IMR-90 (cell line): Measurements from ENCODE around the gene SAP30BP. TPM values are rescaled to one million over a fixed set of nuclear protein-coding genes. Genes with fewer than 3 reads are reported as not detected.
A peak's percentile ranks its signal among the peaks of the same experiment; 100 is the strongest.

ENCODE experiments used
- ATAC-seq: fragments of 200-7000 bp; cut with Tn5 transposase; 2 replicates; pipeline ENCODE4 v1.9.1; 2020; ENCODE audit warnings: low read depth, mild to moderate bottlenecking, moderate library complexity
- BruUV-seq: library from RNA; stranded (reverse); fragments of 400-500 nt; replicated peaks from 2 replicates; lab custom pipeline; 2021; lab: Mats Ljungman, UMichigan
- CTCF ChIA-PET: fragments of 300-600 bp; formaldehyde crosslinking; extraction: SDS; loops from one replicate; lab custom pipeline; 2021; ENCODE audit warnings: antibody characterized with exemption; lab: Yijun Ruan, JAX
- POLR2A ChIA-PET: fragments of 300-600 bp; sonication (Branson Sonifier 250); formaldehyde crosslinking; loops from one replicate; lab custom pipeline; 2022; ENCODE audit warnings: antibody characterized with exemption; ENCODE audit not compliant: unreplicated experiment; lab: Charles Lee
- DNase-seq: peaks from one replicate; pipeline ENCODE4 v3.0.0; 2013
- H2AFZ ChIP-seq: replicated peaks from 2 replicates; pipeline ENCODE3; 2013; ENCODE audit warnings: low read length, mild to moderate bottlenecking; ENCODE audit not compliant: poor library complexity
- H2AK5ac ChIP-seq: 2 replicates; pipeline ENCODE4 v1.6.1; 2013; ENCODE audit warnings: low read depth, low read length, inconsistent platforms
- H2AK9ac ChIP-seq: replicated peaks from 2 replicates; pipeline ENCODE3; 2013; ENCODE audit warnings: mild to moderate bottlenecking, low read depth, low read length, moderate library complexity; ENCODE audit not compliant: poor library complexity
- H2BK120ac ChIP-seq: 2 replicates; pipeline ENCODE4 v1.6.1; 2013; ENCODE audit warnings: low read depth, low read length, inconsistent platforms
- H2BK15ac ChIP-seq: 3 replicates; pipeline ENCODE4 v1.6.1; 2013; ENCODE audit warnings: low read depth, low read length, inconsistent platforms
- H2BK20ac ChIP-seq: 2 replicates; pipeline ENCODE4 v1.6.1; 2013; ENCODE audit warnings: low read depth, mild to moderate bottlenecking, inconsistent platforms, low read length, moderate library complexity
- H2BK5ac ChIP-seq: 2 replicates; pipeline ENCODE4 v1.6.1; 2013; ENCODE audit warnings: mild to moderate bottlenecking, low read depth, low read length, inconsistent platforms; ENCODE audit not compliant: poor library complexity, severe bottlenecking
- H3K14ac ChIP-seq: replicated peaks from 2 replicates; pipeline ENCODE4 v1.6.1; 2013; ENCODE audit warnings: low read depth, low read length, inconsistent platforms
- H3K18ac ChIP-seq: 2 replicates; pipeline ENCODE4 v1.6.1; 2013; ENCODE audit warnings: low read depth, low read length, control low read depth
- H3K23ac ChIP-seq: 2 replicates; pipeline ENCODE4 v1.6.1; 2013; ENCODE audit warnings: low read depth, low read length, inconsistent platforms
- H3K27ac ChIP-seq: 2 replicates; pipeline ENCODE4 v1.5.1; 2013; ENCODE audit warnings: mild to moderate bottlenecking, control low read depth, low read length; ENCODE audit not compliant: insufficient read depth
- H3K27me3 ChIP-seq: 2 replicates; pipeline ENCODE4 v1.6.1; 2013; ENCODE audit warnings: low read length; ENCODE audit not compliant: control insufficient read depth, insufficient read depth
- H3K36me3 ChIP-seq: 2 replicates; pipeline ENCODE4 v1.6.1; 2013; ENCODE audit warnings: low read length, mixed read lengths; ENCODE audit not compliant: control insufficient read depth, insufficient read depth
- H3K4ac ChIP-seq: 2 replicates; pipeline ENCODE4 v1.6.1; 2013; ENCODE audit warnings: low read depth, low read length, inconsistent platforms
- H3K4me1 ChIP-seq: 2 replicates; pipeline ENCODE4 v1.6.1; 2013; ENCODE audit warnings: low read length, mixed read lengths; ENCODE audit not compliant: control insufficient read depth, insufficient read depth
- H3K4me2 ChIP-seq: 2 replicates; pipeline ENCODE4 v1.6.1; 2013; ENCODE audit warnings: low read depth, mild to moderate bottlenecking, control low read depth, low read length, moderate library complexity
- H3K4me3 ChIP-seq: 2 replicates; pipeline ENCODE4 v1.5.1; 2013; ENCODE audit warnings: low read depth, mild to moderate bottlenecking, control low read depth, low read length, moderate library complexity; ENCODE audit not compliant: insufficient read depth
- H3K56ac ChIP-seq: 2 replicates; pipeline ENCODE4 v1.6.1; 2013; ENCODE audit warnings: low read length, inconsistent platforms; ENCODE audit not compliant: insufficient read depth; ENCODE audit errors: extremely low read depth
- H3K79me1 ChIP-seq, 2 experiments: 2 replicates each; pipeline ENCODE4 v1.6.1; 2013; ENCODE audit warnings: low read length in 2 of 2, inconsistent platforms in 1 of 2, low read depth in 1 of 2
- H3K9ac ChIP-seq: 2 replicates; pipeline ENCODE4 v1.6.1; 2013; ENCODE audit warnings: low read depth, low read length, control low read depth
- H3K9me1 ChIP-seq: 2 replicates; pipeline ENCODE4 v1.6.1; 2013; ENCODE audit warnings: low read length, inconsistent platforms; ENCODE audit not compliant: insufficient read depth
- H3K9me3 ChIP-seq: 2 replicates; pipeline ENCODE4 v1.6.1; 2013; ENCODE audit warnings: low read length; ENCODE audit not compliant: control insufficient read depth, insufficient read depth
- H4K20me1 ChIP-seq: 2 replicates; pipeline ENCODE4 v1.6.1; 2013; ENCODE audit warnings: low read length, inconsistent platforms; ENCODE audit not compliant: insufficient read depth
- H4K5ac ChIP-seq: 2 replicates; pipeline ENCODE4 v1.6.1; 2013; ENCODE audit warnings: mild to moderate bottlenecking, low read depth, low read length, control low read depth
- H4K8ac ChIP-seq, 2 experiments: 2 replicates each; pipeline ENCODE4 v1.6.1; 2013; ENCODE audit warnings: low read depth in 2 of 2, low read length in 2 of 2, control low read depth in 1 of 2, inconsistent platforms in 1 of 2
- H4K91ac ChIP-seq: 2 replicates; pipeline ENCODE4 v1.6.1; 2013; ENCODE audit warnings: low read depth, low read length, inconsistent platforms; ENCODE audit not compliant: insufficient read depth
- SMC3 ChIP-seq: fragments of 150-350 bp; IDR thresholded peaks from 2 replicates; pipeline ENCODE4 v1.6.1; 2016; ENCODE audit warnings: low read depth, mild to moderate bottlenecking, antibody characterized with exemption, low read length, moderate library complexity
- WGBS, 2 experiments: methylation state at CpG; one replicate each; pipeline versions ENCODE4 v1.1.5 to v1.1.7; 2013; ENCODE audit warnings: missing lambda C conversion rate in 2 of 2; ENCODE audit not compliant: insufficient read length in 1 of 2; ENCODE audit errors: extremely low coverage in 2 of 2; 5-methylcytosine and 5-hydroxymethylcytosine counted together
- dilution Hi-C: fragments of 300-500 bp; cut with HindIII; formaldehyde crosslinking; loops from one replicate; pipeline ENCODE4 v1.14.3; 2018; ENCODE audit warnings: low sequenced_read_pairs; ENCODE audit not compliant: unreplicated experiment
- in situ Hi-C: fragments of 300-500 bp; cut with MboI; formaldehyde crosslinking; loops from 3 replicates; pipeline ENCODE4 v1.14.3; 2019; ENCODE audit warnings: low sequenced_read_pairs, inconsistent platforms, mixed read lengths
- intact Hi-C: fragments of 100-400 bp; cut with micrococcal nuclease; formaldehyde crosslinking; loops from 2 replicates; pipeline ENCODE4 v1.10.0; 2022
- polyA plus RNA-seq, 3 experiments: library from polyadenylated mRNA; depleted of rRNA; stranded (reverse); fragments of >200 nt; gene quantifications; 2 replicates each; pipeline ENCODE4 v1.2.3, GENCODE V29; 2012; ENCODE audit warnings: low replicate concordance in 1 of 3
- total RNA-seq: library from RNA; depleted of rRNA; stranded (reverse); fragments of >200 nt; gene quantifications from 2 replicates; pipeline ENCODE4 v1.2.3, GENCODE V29; 2012

SAP30BP gene
- total and polyA plus RNA-seq, 2 of the 4 experiments (the other 2 are of a cell fraction): 70.4 to 139 TPM

DNA sequence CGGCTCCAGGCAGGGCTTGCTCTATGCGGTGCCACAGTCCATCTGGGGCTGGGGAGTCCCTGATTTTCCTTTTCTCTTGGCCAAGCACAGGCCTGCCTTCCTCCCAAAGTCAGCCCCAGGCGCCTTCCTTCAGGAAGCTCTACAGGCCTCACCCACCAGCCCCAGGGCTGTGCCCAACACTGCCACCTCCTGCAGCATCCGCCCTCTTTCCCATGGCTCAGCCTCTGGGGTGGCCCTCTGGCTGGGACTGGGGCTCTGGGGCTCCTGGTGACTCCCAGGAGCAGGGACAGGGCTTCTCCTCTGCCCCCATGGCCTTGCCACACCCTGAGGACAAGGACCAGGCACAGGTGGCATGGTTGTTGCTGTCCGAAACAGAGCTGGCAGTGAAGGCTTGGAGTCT is 54.9 kb downstream of the SAP30BP start:
- POLR2A ChIA-PET: no interaction called here
- no peaks in the 10 kb centered on the region for H3K4me1 ChIP-seq
- H2BK20ac ChIP-seq: no peak overlapping the region
- TF ChIP-seq SMC3: no peak
- H3K27ac ChIP-seq: no peak overlapping the region
- CTCF ChIA-PET: no interaction called here
- DNase-seq (no peak), ATAC-seq (no peak)
- H2AK5ac ChIP-seq: no peak overlapping the region
- H2BK120ac ChIP-seq: no peak overlapping the region
- H3K4ac ChIP-seq: no peak overlapping the region
- no peak overlapping the region for H3K23ac ChIP-seq
- no peak overlapping the region for H3K18ac ChIP-seq
- H2BK5ac ChIP-seq: no peak overlapping the region
- H2AK9ac ChIP-seq: peak overlapping the region; percentile 24
- intact Hi-C loops: no loop called here
- H3K14ac ChIP-seq: no peak overlapping the region
- H3K9ac ChIP-seq: no peak overlapping the region
- H3K56ac ChIP-seq: no peak overlapping the region
- no peaks in the 10 kb centered on the region for H4K20me1 ChIP-seq
- no peaks in the 10 kb centered on the region for H3K9me3 ChIP-seq
- no peak overlapping the region for H2AFZ ChIP-seq
- 73% methylated on average over 4 of the region's 5 CpGs; no CpG with 5 or more reads in 1 of the 2 experiments for WGBS, 2 experiments
- H4K91ac ChIP-seq: no peak overlapping the region
- in situ Hi-C loops: no loop called here
- H3K27me3 ChIP-seq: peaks cover 53% of the 10 kb centered on the region
- no peaks in the 10 kb centered on the region for H3K79me1 ChIP-seq
- H3K4me3 ChIP-seq: no peak overlapping the region
- no TSS peak for BruUV-seq
- no peak overlapping the region for H4K5ac ChIP-seq
- dilution Hi-C loops: no loop called here
- H3K36me3 ChIP-seq: no peaks in the 10 kb centered on the region
- H4K8ac ChIP-seq: no peak overlapping the region
- no peak overlapping the region for H3K4me2 ChIP-seq
- H3K9me1 ChIP-seq: no peaks in the 10 kb centered on the region
- no peak overlapping the region for H2BK15ac ChIP-seq
